ENCODE measurements around the gene THUMPD3. TPM values are rescaled to one million over a fixed set of nuclear protein-coding genes. Genes with fewer than 3 reads are reported as not detected.

THUMPD3 gene
- total RNA-seq, 1 donor = 42.7 TPM

- Histone ChIP-seq H3K36me3 (ENCODE audit: insufficient read depth, low read length) (peaks cover 42% of the 10 kb centered on the region), H2AFZ (ENCODE audit: low read length) (peak overlapping the region; percentile 69), H3K9me3 (ENCODE audit: low read depth, low read length) (no peaks in the 10 kb centered on the region), H3K79me2 (ENCODE audit: insufficient read depth, low read length) (peaks cover 87% of the 10 kb centered on the region), H4K20me1 (ENCODE audit: insufficient read depth, low read length) (peaks cover 73% of the 10 kb centered on the region), H3K4me2 (ENCODE audit: insufficient read depth, low read length) (peak overlapping the region; percentile 98), H3K27ac (ENCODE audit: low read depth, low read length) (peak overlapping the region; percentile 95), H3K27me3 (ENCODE audit: insufficient read depth, low read length) (no peaks in the 10 kb centered on the region), H3K4me1 (ENCODE audit: insufficient read depth, low read length) (peaks cover 38% of the 10 kb centered on the region), H3K4me3 (ENCODE audit: insufficient read depth, low read length) (peak overlapping the region; percentile 88)
- no peak for TF ChIP-seq CTCF (IDR thresholded peaks at IDR 0.05; ENCODE audit: extremely low read depth, low read depth, low read length)
- DNase-seq (ENCODE audit: insufficient read length, low spot score, missing footprints) = peak; percentile 91
Measured at GRCh38 chr3:9396301-9396631, 33.4 kb downstream of the THUMPD3 start.

GRCh38 chr3:9396632-9397331, 33.9 kb downstream of the THUMPD3 start:
- H3K9me3 ChIP-seq (ENCODE audit: low read depth, low read length) = no peaks in the 10 kb centered on the region
- H3K4me1 ChIP-seq (ENCODE audit: insufficient read depth, low read length) = peaks cover 43% of the 10 kb centered on the region
- peaks cover 87% of the 10 kb centered on the region for H3K79me2 ChIP-seq (ENCODE audit: insufficient read depth, low read length)
- peaks cover 73% of the 10 kb centered on the region for H4K20me1 ChIP-seq (ENCODE audit: insufficient read depth, low read length)
- peak overlapping the region; percentile 88 for H3K4me3 ChIP-seq (ENCODE audit: insufficient read depth, low read length)
- DNase-seq (ENCODE audit: insufficient read length, low spot score, missing footprints) = peak; percentile 99
- H3K27ac ChIP-seq (ENCODE audit: low read depth, low read length) = peak overlapping the region; percentile 95
- H3K4me2 ChIP-seq (ENCODE audit: insufficient read depth, low read length) = peak overlapping the region; percentile 98
- no peak overlapping the region for H2AFZ ChIP-seq (ENCODE audit: low read length)
- no peak for TF ChIP-seq CTCF (IDR thresholded peaks at IDR 0.05; ENCODE audit: extremely low read depth, low read depth, low read length)
- peaks cover 37% of the 10 kb centered on the region for H3K36me3 ChIP-seq (ENCODE audit: insufficient read depth, low read length)
- no peaks in the 10 kb centered on the region for H3K27me3 ChIP-seq (ENCODE audit: insufficient read depth, low read length)

DNA sequence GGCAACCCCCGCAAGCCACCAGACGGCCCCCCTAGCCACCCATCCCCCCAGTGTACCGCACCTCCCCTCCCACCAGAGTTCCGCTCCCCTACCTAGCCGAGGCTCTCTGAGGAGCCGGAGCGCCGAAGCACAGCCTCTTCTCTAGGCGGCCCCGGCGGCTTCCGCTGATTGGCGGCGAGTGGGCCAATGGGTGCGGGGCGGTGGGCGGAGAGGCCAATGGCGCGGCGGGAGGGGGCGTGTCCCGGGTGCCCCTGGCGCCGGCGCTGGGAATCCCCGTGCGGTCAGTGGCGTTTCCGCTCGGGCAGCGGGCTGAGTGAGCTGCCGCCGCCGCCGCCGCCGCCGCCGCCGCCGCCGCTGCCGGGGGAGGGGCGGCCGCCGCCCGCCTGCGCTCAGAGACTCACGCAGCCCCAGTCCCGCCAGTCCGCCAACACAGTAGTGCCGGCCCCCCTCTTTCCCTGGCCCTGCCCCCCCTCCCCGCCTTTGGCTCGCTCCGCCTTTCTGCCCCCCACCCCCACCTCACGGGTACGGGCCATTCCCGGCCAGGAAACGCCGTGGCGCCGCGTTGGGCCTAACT, 34.6 kb downstream of the THUMPD3 start, which contains the start of gene SETD5:
SETD5 (plus strand) TSS at position 284 of the 574 bp plus-strand sequence. CDS start 31,324 bp downstream, outside the sequence.
- peak within 1 kb of the TSS; percentile 95 for H3K4me3 ChIP-seq (ENCODE audit: insufficient read depth, low read length)
- no peak for TF ChIP-seq CTCF (IDR thresholded peaks at IDR 0.05; ENCODE audit: extremely low read depth, low read depth, low read length)
- peaks cover 31% of the 10 kb centered on the region for H3K36me3 ChIP-seq (ENCODE audit: insufficient read depth, low read length)
- peaks cover 87% of the 10 kb centered on the region for H3K79me2 ChIP-seq (ENCODE audit: insufficient read depth, low read length)
- peaks cover 73% of the 10 kb centered on the region for H4K20me1 ChIP-seq (ENCODE audit: insufficient read depth, low read length)
- DNase-seq (ENCODE audit: insufficient read length, low spot score, missing footprints) = peak; percentile 97
- peak within 1 kb of the TSS; percentile 97 for H3K27ac ChIP-seq (ENCODE audit: low read depth, low read length)
- no peaks in the 10 kb centered on the region for H3K9me3 ChIP-seq (ENCODE audit: low read depth, low read length)
- H3K4me2 ChIP-seq (ENCODE audit: insufficient read depth, low read length) = peak within 1 kb of the TSS; percentile 98
- H3K4me1 ChIP-seq (ENCODE audit: insufficient read depth, low read length) = peaks cover 50% of the 10 kb centered on the region
- H2AFZ ChIP-seq (ENCODE audit: low read length) = peak within 1 kb of the TSS; percentile 48
- no peaks in the 10 kb centered on the region for H3K27me3 ChIP-seq (ENCODE audit: insufficient read depth, low read length)

Measured in osteoblast (primary cell).